HG03565 (cell line): ENCODE data around the gene SEPTIN2.
"Not testable (repeated sequence)": the region's sequence is repeated elsewhere in the genome, so short reads cannot be mapped to it uniquely, and the experiment has no call there.

Experiments used
- ATAC-seq: cut with Tn5 transposase; IDR thresholded peaks from one replicate; pipeline ENCODE4 v1.9.1; 2021; ENCODE audit warnings: mild to moderate bottlenecking, moderate library complexity; ENCODE audit not compliant: unreplicated experiment

SEPTIN2 gene

GRCh38 chr2:241379481-241380480 lies 64.1 kb downstream of the SEPTIN2 start:
- no peak for ATAC-seq

DNA sequence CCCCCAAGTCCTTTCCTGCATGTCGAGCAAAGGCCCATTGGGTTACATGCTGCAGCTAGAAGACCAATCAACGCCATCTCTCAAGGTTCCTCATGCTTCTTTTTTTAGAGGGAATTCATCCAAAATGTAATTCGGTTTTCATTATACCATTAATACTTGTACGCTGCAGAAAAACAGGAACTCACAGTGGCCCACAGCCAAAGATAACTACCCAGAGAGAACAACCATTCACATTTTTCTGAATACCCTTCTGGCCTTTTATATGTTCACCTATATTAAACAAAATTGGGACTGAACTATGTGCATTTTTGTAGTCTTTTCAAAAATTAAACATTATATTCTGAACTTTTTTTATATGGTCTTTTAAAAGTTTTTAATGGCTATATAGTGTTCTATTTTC lies 66.1 kb downstream of the SEPTIN2 start:
- ATAC-seq: no peak

GRCh38 chr2:241385450-241385849 lies 69.7 kb downstream of the SEPTIN2 start:
- not testable (repeated sequence) for ATAC-seq

GRCh38 chr2:241386519-241386918 lies 70.8 kb downstream of the SEPTIN2 start:
- no peak for ATAC-seq

- ATAC-seq: no peak
Measured at GRCh38 chr2:241389697-241390096, 74.0 kb downstream of the SEPTIN2 start.

GRCh38 chr2:241390301-241391206 lies 74.8 kb downstream of the SEPTIN2 start:
- ATAC-seq: no peak

GRCh38 chr2:241391892-241392665 lies 76.4 kb downstream of the SEPTIN2 start:
- no peak for ATAC-seq

- ATAC-seq: not testable (repeated sequence)
Measured at GRCh38 chr2:241392753-241393152, 77.0 kb downstream of the SEPTIN2 start.

DNA sequence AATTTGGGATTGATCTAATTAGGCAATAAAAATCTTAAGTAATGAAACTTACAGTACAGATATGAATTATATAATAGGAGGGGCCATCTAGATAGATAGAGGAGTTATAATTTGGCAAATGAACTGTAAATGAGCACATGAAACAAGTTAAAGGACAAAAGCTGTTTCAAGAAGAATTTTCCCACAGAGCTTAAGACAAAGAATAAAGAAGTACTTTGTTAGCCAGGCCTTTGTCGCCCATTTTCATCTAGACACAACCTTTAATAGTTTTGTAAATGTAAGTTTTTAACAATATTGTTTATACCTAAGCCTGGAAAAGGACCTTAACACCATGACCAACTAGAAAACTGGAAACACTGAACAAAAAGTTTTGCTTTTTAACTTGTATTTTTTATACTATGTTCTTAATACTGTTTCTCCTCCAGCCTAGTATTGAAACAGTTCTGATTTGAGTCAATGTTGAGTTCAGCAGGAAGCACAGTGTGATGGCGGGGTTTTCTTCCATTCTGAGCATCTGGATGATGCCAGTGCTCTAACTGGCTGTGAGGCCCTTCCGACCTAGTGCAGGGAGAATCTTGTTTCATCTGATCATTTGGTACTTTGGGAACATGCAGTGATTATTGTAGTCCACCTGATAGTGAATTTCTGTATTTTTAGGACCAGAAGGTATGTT lies 77.9 kb downstream of the SEPTIN2 start:
- no peak for ATAC-seq

- ATAC-seq: not testable (repeated sequence)
Measured at GRCh38 chr2:241396809-241397208, 81.1 kb downstream of the SEPTIN2 start.

DNA sequence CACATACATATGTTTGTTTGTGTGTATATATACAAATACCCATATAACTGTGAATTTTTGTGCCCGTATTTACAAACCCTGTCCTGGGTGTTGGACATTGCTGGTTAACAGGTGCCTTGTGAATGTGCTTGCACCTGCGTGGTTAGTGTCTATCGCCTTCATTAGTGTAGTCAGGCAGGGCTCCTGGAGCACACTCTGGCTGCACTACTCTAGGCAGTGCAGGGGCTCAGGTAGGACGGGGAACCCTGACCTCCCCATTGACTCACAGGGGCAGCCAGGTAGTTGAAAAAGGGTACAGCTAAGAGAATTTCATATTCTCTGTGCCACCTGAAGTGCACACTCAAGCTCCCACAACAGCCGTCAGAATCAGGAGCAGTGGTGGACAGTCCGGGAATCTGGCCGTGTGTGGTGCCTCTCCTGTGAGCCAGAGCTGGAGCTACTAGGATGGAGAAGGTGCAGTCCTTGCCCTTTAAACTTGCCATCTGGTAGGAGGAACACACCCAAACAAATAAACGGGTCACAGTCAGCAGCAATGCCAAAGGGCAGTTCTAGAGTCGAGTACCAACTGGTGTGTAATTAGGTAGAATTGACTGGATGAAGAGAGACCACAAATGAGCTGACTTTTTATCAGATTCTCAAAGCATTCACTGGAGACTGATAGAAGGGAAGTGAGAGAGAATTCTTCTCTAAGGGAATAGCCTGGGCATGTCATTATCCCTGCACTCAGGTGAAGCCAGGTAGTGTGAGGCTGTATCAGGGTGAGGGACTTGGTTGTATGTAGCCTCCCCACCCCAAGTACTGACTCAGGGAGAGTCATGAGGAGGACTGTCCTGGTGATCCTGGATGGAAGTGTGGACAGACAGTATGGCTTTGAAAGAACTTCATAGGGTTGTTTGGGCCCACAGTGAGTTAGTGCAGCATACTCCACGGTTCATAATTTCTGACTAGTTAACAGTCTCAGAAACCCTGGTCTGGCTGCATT lies 84.5 kb downstream of the SEPTIN2 start:
- ATAC-seq: no peak
